Mucosa of gallbladder (tissue), 1 donor: ENCODE data around the gene OSBPL3. TPM values are rescaled to one million over a fixed set of nuclear protein-coding genes. Genes with fewer than 3 reads are reported as not detected.

Source experiments
- DNase-seq: peaks from one replicate; pipeline ENCODE4 v3.0.0-alpha.2; 2020; ENCODE audit warnings: low spot score
- total RNA-seq: library from RNA; stranded (reverse); gene quantifications from one replicate; pipeline ENCODE4 v1.2.1, GENCODE V29; 2021
- donor health status: DM: no; HTN: no; CAD: no.

OSBPL3 gene
- total RNA-seq, 1 donor from 2014 or later, result 20.5 TPM

DNA sequence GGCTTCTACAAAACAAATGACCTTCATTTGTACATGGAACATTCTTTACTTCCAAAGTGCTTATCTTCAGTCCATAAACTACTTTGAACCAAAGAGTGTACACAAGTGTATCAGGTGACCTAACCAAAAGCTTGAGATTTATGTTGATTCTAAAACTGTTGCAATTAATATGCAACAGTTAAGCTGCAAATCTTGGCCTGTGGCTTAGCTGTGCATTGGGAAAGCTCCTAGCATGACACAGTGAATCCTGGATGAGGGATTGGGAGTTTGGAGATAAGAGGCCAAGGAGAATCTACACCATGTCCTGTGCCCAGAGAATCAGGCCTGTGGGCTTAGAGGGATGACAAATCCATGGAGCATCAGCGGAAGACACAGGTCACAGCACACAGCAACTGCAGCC, 117.5 kb downstream of the OSBPL3 start:
- no peak for DNase-seq

- DNase-seq, result no peak
These were observed 118.6 kb downstream of the OSBPL3 start for GRCh38 chr7:24861336-24861735.

GRCh38 chr7:24860611-24861010, 119.4 kb downstream of the OSBPL3 start:
- no peak for DNase-seq

DNA sequence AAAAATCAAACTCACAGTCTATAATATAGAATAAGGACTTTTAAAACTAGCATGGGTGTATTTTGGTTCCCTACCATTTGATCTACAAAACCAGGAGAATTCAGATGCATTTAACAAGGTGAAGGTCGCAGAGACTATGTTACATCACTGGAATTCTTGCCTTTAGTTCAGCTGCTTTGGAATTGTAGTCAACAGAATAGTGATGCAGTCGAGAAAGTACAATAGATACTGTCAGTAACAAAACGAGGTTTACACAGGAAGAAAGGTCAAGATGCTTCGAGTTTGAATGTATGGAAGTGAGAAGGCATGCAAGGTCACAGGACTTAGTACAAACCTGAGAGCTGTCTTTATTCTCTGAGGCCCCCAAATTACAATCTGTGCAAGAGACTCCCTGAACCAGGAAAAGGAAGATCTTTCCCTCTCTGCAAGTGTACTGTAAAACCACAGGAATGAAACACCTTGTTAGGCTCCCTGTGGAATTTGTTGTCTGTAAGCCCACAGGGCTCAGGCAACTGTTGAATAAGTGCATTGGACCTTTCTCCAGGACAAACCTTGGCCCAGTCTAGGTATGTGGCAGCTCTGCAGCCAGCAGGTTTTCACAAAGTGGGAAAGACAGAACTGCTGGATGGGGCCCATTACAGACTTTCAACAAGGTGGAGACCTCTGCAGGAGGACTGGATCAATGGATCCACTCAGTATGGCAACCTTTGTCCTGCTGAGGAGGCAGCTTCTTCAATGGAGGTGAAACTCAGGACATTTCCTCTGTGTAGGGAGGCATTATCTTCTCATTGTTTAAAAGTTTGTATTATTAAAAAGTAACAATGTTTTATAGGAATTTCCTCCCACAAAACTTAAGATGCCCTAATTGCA, 121.6 kb downstream of the OSBPL3 start:
- DNase-seq, result no peak

GRCh38 chr7:24857623-24858022, 122.4 kb downstream of the OSBPL3 start:
- no peak for DNase-seq

DNA sequence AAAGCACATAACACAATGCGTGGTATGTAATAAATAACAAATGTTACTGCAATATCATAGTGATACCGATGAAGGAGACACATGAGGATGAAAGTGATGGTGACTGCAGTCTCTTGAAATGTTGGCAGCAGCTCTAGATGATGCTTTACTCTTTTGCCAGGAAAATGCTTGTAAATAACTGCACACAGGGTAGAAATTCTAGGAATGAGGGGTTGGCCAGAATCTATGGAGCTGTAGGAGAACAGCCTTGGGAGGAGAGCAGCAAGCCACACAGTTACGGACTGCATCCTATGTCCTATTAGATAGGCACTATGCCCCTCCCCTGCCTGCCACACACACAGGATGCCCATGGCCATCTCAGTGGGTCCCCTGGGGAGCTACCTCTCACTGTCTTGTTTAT, 125.1 kb downstream of the OSBPL3 start:
- DNase-seq, result no peak

GRCh38 chr7:24851786-24852185, 128.2 kb downstream of the OSBPL3 start:
- no peak for DNase-seq

- DNase-seq, result no peak
These were observed 131.1 kb downstream of the OSBPL3 start for GRCh38 chr7:24848878-24849277.

GRCh38 chr7:24847754-24848153, 132.2 kb downstream of the OSBPL3 start:
- no peak for DNase-seq

- no peak for DNase-seq
These were observed 136.1 kb downstream of the OSBPL3 start for GRCh38 chr7:24843821-24844434.

- DNase-seq, result no peak
These were observed 137.3 kb downstream of the OSBPL3 start for GRCh38 chr7:24842449-24843241.

- no peak for DNase-seq
These were observed 137.9 kb downstream of the OSBPL3 start for GRCh38 chr7:24842029-24842428.

DNA sequence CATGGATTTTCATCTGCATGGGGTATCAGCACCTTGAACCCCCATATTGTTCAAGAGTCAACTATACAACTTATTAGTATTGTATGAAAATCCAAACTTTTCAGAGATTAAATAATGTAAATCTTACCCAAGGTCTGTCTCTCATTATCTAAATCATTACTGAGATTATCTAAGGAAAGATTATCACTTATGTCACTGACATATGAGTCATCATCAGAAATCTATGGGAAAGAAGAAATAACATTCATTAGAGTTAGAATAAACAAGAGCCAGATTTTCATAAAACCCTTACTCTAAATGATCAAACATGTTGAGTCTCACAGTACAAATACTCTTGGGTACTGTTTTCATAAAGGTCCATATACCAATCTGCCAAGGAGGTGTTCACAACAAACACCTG, 139.4 kb downstream of the OSBPL3 start:
- DNase-seq, result no peak

DNA sequence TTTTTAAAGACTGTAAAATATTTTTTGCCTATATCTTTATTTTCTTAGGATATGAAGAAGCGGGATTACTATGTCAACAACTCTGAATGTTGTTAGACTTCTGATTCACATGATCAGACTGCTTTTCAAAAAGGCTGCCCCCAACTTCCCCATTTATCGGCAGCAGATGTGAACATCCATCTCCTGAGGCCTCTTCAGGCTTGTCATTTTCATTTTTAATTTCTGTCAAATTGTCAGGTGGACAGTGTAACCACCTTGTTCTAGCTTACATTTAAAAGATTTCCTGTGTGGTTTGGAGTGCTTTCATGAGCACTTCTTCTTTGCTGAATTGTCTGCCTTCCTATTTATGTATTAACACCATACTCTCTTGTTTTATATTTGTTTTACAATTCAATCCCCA, 143.9 kb downstream of the OSBPL3 start:
- no peak for DNase-seq

DNA sequence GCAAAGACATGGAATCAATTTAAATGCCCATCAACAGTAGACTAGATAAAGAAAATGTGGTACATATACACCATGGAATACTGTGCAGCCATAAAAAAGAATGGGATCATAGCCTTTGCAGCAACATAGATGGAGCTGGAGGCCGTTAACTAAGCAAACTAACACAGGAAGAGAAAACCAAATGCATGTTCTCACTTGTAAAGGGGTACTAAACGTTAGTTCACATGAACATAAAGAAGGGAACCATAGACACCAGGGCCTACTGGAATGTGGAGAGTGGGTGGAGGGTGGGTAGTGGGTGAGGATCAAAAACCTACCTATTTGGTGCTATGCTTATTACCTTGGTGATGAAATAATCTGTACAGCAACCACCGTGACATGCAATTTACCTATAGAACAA, 144.3 kb downstream of the OSBPL3 start:
- no peak for DNase-seq

GRCh38 chr7:24834128-24834798, 145.7 kb downstream of the OSBPL3 start:
- DNase-seq, result no peak

GRCh38 chr7:24833549-24833948, 146.4 kb downstream of the OSBPL3 start:
- DNase-seq, result no peak

GRCh38 chr7:24831240-24831639, 148.7 kb downstream of the OSBPL3 start:
- no peak for DNase-seq

DNA sequence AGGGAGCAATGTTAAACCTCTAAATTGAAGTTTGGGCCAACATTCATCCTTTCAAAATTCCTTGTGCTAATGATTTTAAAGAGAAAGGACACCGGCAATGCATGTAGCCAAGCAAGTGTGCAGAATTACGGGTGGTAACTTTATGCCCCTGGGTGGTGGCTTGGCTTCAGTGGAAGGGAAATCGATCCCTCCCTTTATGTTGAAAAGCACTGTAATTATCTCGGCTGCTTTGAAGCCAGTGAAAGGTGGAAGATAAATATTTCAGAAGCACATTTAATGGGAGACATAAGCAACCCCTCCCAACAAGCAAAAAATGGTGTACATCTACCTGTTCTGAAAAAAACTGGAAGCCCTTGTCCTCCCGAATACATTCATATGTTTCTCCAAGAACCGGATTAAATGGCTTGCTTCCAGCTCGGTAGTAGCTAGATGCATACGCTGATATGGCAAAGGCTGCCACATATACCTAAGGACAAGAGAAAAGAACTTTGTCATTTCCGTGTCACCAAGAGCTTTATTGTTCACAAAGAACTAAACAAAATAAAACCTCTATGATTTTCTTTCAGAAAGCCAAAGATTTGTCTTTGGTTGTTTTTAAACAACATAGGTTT, 149.4 kb downstream of the OSBPL3 start:
- no peak for DNase-seq

DNA sequence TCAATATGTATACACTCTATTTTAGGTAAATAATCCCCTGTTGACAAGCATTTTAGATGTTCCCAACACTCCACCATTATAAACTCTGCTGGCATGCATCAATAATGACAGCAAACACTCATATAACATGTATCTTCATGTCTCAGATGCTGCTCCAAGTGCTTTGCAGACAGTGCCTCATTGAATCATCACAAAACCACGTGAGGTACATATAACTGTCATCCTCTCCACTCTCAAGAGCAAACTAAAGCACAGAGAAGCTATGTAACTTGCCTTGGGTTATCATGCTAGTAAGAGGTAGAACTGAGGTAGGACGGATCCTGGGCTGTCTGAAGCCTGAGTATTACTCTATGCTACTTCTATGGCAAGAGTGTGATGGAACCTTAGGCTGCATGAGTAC, 150.2 kb downstream of the OSBPL3 start:
- no peak for DNase-seq

DNA sequence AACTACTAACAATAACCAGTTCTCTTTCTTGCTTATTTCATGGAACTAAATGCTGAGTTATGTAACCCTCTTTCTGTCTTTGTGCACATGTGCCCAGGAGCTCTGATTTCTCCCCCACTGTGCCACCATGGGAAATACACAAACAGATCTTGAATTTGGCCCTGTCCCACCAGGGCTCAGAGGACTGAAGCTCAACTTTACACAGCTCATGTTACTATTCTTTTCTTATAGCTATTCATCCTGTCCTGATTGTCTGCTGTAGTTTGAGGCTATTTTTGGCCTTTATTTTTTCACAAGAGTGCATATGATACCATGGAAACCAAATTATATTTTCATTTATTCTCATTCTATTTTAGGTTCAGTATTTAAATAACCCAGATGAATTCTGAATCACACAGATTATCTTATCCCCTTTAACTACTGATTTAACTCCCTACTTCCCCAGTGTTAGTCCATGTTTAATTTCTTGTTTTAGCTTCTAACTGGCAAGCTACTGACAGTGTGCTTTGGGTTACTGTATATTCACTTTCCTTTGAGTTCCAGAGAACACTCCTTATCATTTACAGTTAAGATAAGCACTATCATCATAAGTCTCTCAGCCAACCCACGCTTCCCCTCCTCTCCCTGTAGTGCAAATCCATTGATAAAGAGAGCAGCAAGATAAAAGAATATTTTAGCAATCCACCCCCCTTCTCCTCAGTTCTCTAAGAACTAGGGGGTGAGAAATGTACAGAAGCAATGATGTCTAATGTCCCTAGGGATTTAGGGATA, 150.9 kb downstream of the OSBPL3 start:
- no peak for DNase-seq
